Heart left ventricle (tissue), 13 donors: ENCODE results near the gene CDK2AP2.

Experiments
- CTCF ChIP-seq, 12 donors: fragments of 200-600 bp; sonication (generic) in 4 of 12; IDR thresholded peaks; one replicate each; pipeline versions ENCODE4 v1.5.0 to v1.8.0; 2018 to 2022; ENCODE audit warnings: antibody characterized with exemption in 12 of 12, mild to moderate bottlenecking in 5 of 12
- POLR2A ChIP-seq, 2 donors: fragments of 450-650 bp; IDR thresholded peaks; one replicate each; pipeline ENCODE4 v1.6.1; 2017; ENCODE audit warnings: antibody characterized with exemption in 2 of 2, mild to moderate bottlenecking in 2 of 2, moderate library complexity in 2 of 2
- donor health status: ischemic (EF 13 %, LVEDD 7.1; RV severe dilation, severe dysfunction).
- donor health status: DM: no; HTN: yes; CAD: no.
- donor health status: DM: no; HTN: no; CAD: no.
- donor health status: ischemic (EF 25% LVEDD 6.9; RV normal size, moderate dysfunction).
- donor health status: ischemic (EF 25% LVEDD 5.7; RV mildly dilated, moderate dysfunction).
- donor health status: ischemic (EF 35%, LVEDD 5.7; RV mildly dilated, moderate dysfunction).
- donor health status: nonischemic (EF 11% LVEDD 7.7; RV severe dilation, severe dysfunction).
- donor health status: DM: yes; HTN: yes; CAD: no.
- donor health status: PGD.
- donor health status: ischemic (EF 29% LVEDD 5.4; RV normal size, mild dysfunction).
- donor health status: nonischemic (EF 23%, LVEDD 6.1; RV moderate dilation, normal function).

- TF ChIP-seq CTCF (IDR thresholded peaks at IDR 0.05) (no peak), POLR2A (IDR thresholded peaks at IDR 0.05) (no peak)
Observed at GRCh38 chr11:67497656-67498291, 10.2 kb downstream of the CDK2AP2 start.
